ENCODE results near the gene SPATA9. TPM values are rescaled to one million over a fixed set of nuclear protein-coding genes. Genes with fewer than 3 reads are reported as not detected.

The SPATA9 gene
- total RNA-seq, 1 experiment from 2014 or later: 0.55 TPM

DNA sequence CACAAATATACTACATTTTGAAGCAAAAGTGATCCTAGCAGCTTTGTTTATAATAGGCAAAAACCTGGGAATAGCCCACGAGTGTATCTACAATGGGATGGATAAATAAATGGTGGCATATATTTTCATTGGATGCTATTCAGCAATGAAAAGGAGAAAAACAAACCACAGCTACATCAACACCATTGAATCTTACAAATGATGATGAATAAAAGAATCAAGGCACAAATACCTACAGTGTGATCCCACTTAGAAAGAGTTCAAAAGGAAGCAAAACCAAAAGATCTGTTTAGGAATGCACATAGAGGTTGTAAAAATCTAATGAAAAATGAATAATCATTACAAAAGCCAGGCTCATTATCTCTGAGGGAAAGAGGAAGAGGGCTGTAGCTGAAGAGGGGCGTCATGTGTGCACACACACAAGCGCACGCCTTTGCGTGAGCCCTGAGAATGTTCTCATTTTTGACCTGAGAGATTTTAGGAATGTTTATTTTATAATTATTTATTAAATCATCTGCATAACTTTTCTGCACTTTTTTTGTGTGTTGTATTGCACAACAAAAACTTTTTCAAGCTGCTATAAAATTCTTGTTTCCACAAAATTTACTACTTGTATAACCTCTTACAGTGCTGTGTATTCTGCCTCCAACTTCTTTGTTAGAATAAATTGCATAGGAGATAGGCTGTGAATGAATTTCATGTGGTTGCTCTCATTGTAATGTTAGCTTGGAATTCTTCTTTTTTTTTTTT lies 42.5 kb upstream of the SPATA9 start:
- Histone ChIP-seq H3K27ac (no peak overlapping the region), H4K20me1 (ENCODE audit: insufficient read depth) (no peaks in the 10 kb centered on the region), H3K27me3 (ENCODE audit: insufficient read depth, low read depth) (no peaks in the 10 kb centered on the region), H3K4me2 (no peak overlapping the region), H2AFZ (no peak overlapping the region), H3F3A (ENCODE audit: insufficient read depth, low read depth) (peaks cover 25% of the 10 kb centered on the region), H3K9me2 (ENCODE audit: insufficient read depth) (no peaks in the 10 kb centered on the region), H3K36me3 (ENCODE audit: low read depth) (no peaks in the 10 kb centered on the region), H3K79me2 (ENCODE audit: low read depth) (no peaks in the 10 kb centered on the region), H3K4me1 (replicated peaks; ENCODE audit: insufficient read depth) (peaks cover 37% of the 10 kb centered on the region), H3K9me3 (ENCODE audit: insufficient read depth, low read depth) (no peaks in the 10 kb centered on the region), H3K4me3 (no peak overlapping the region)
- POLR2A ChIA-PET (ENCODE audit: unreplicated experiment): no interaction called here
- CTCF ChIA-PET: interaction anchor here (0.5 to 0.9 kb wide), 2 partner anchors 56 to 565 kb away, joined by 3 read pairs; no protein-coding TSS in a partner anchor
- DNase-seq: no peak
- TF ChIP-seq EZH2 (IDR thresholded peaks at IDR 0.05; ENCODE audit: low read depth): no peak
- TF ChIP-seq, protein P1, sequence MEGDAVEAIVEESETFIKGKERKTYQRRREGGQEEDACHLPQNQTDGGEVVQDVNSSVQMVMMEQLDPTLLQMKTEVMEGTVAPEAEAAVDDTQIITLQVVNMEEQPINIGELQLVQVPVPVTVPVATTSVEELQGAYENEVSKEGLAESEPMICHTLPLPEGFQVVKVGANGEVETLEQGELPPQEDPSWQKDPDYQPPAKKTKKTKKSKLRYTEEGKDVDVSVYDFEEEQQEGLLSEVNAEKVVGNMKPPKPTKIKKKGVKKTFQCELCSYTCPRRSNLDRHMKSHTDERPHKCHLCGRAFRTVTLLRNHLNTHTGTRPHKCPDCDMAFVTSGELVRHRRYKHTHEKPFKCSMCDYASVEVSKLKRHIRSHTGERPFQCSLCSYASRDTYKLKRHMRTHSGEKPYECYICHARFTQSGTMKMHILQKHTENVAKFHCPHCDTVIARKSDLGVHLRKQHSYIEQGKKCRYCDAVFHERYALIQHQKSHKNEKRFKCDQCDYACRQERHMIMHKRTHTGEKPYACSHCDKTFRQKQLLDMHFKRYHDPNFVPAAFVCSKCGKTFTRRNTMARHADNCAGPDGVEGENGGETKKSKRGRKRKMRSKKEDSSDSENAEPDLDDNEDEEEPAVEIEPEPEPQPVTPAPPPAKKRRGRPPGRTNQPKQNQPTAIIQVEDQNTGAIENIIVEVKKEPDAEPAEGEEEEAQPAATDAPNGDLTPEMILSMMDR (conservative IDR thresholded peaks at IDR 0.05): no peak
- intact Hi-C loops (cut with micrococcal nuclease; ENCODE audit: unreplicated experiment): loop anchor here (5.0 kb wide), 1 partner anchor 37 kb away; no protein-coding TSS in a partner anchor
- no TSS peak for BruUV-seq (replicated peaks)

DNA sequence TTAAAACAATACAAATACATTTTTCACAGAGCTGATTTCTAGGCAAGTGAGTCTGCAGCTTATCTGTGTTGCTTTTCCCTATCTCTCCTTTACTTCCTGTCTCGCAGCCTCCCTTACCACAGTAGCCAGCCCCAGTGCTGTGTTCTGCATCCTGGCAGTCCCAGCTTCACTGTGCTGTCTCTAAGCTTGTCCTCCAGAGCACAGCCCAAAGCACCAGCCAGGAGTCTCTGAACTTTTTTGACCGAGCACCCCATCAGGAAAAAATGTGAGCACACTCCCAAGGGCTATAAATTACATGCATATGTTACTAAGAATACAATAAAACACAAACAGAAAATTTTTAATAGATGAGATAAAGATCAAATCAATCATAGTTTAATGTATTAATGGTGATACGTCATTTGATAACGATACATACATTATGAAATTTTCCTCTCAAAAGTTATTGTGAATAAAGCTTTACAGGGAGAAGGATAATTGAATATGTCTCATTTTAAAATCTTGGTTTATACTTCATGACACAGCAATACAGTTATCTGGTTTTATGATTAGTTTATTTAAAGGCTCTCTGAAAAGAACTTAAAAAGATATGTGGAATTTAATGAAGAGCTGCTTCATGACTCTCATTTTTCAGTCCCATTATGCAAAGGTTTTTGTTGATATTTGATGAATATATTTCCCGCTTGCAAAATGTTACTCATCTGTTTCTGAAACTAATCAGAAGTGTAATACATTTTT lies 41.0 kb upstream of the SPATA9 start:
- intact Hi-C loops (cut with micrococcal nuclease; ENCODE audit: unreplicated experiment): no loop called here
- ChIA-PET POLR2A (ENCODE audit: unreplicated experiment) (no interaction called here), CTCF (no interaction called here)
- DNase-seq: no peak
- Histone ChIP-seq H3K36me3 (ENCODE audit: low read depth) (no peaks in the 10 kb centered on the region), H3K4me3 (no peak overlapping the region), H4K20me1 (ENCODE audit: insufficient read depth) (no peaks in the 10 kb centered on the region), H3K4me2 (no peak overlapping the region), H3K9me3 (ENCODE audit: insufficient read depth, low read depth) (no peaks in the 10 kb centered on the region), H2AFZ (no peak overlapping the region), H3K27ac (no peak overlapping the region), H3K79me2 (ENCODE audit: low read depth) (no peaks in the 10 kb centered on the region), H3F3A (ENCODE audit: insufficient read depth, low read depth) (peaks cover 18% of the 10 kb centered on the region), H3K4me1 (replicated peaks; ENCODE audit: insufficient read depth) (peaks cover 23% of the 10 kb centered on the region), H3K9me2 (ENCODE audit: insufficient read depth) (no peaks in the 10 kb centered on the region), H3K27me3 (ENCODE audit: insufficient read depth, low read depth) (no peaks in the 10 kb centered on the region)
- TF ChIP-seq, protein P1 (conservative IDR thresholded peaks at IDR 0.05): no peak
- TF ChIP-seq EZH2 (IDR thresholded peaks at IDR 0.05; ENCODE audit: low read depth): no peak
- BruUV-seq (replicated peaks): no TSS peak

DNA sequence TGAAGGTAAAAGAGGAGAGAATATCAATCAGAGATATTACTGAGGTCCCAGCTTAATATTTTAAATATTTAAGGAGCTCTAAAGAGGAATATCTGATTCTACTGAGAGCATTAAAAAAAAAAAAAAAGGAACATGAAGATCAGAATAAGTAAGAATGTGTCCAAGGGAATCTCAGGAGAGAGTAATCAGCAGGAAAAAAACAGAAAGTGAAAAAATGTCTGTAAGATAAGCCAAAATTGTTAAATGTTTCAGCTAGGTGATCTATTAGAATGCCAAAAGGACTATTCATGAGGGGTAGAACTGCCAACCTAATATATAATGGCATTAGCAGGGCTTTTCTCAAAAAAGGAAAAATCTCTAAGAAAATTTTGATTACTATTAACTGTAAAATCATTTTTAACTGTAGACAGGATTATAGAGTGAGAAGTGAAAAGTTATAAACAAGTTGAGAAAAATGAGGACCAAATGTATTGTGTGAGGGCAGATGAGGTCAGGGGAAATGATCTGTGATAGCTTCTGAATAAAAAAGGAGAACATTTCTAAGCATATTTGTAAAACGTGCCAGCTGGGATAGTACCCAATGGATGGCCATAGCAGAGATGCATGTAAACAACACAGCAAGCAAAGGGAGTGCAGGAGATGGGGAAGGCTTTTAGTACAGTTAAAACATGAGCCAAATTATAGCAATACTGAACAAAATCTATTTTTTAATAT lies 38.9 kb upstream of the SPATA9 start:
- DNase-seq: no peak
- POLR2A ChIA-PET (ENCODE audit: unreplicated experiment): interaction anchor here (0.6 kb wide), 1 partner anchor 102 kb away, joined by 3 read pairs; no protein-coding TSS in a partner anchor
- H3K4me3 ChIP-seq: no peak overlapping the region
- TF ChIP-seq EZH2 (IDR thresholded peaks at IDR 0.05; ENCODE audit: low read depth): no peak
- TF ChIP-seq, protein P1 (conservative IDR thresholded peaks at IDR 0.05): no peak
- no peak overlapping the region for H3K4me2 ChIP-seq
- no peak overlapping the region for H3K27ac ChIP-seq
- intact Hi-C loops (cut with micrococcal nuclease; ENCODE audit: unreplicated experiment): no loop called here
- H3K9me3 ChIP-seq (ENCODE audit: insufficient read depth, low read depth): no peaks in the 10 kb centered on the region
- H3K27me3 ChIP-seq (ENCODE audit: insufficient read depth, low read depth): no peaks in the 10 kb centered on the region
- H4K20me1 ChIP-seq (ENCODE audit: insufficient read depth): no peaks in the 10 kb centered on the region
- CTCF ChIA-PET: interaction anchor here (0.7 kb wide), 1 partner anchor 126 kb away, joined by 6 read pairs; no protein-coding TSS in a partner anchor
- H3F3A ChIP-seq (ENCODE audit: insufficient read depth, low read depth): no peaks in the 10 kb centered on the region
- no peak overlapping the region for H2AFZ ChIP-seq
- H3K4me1 ChIP-seq (replicated peaks; ENCODE audit: insufficient read depth): peaks cover 2% of the 10 kb centered on the region; the same call in 1 of the 2 replicates
- BruUV-seq (replicated peaks): no TSS peak
- no peaks in the 10 kb centered on the region for H3K79me2 ChIP-seq (ENCODE audit: low read depth)
- H3K9me2 ChIP-seq (ENCODE audit: insufficient read depth): no peaks in the 10 kb centered on the region
- H3K36me3 ChIP-seq (ENCODE audit: low read depth): no peaks in the 10 kb centered on the region

All from PC-9 (cell line).